Renal pelvis (tissue), 4 donors: ENCODE results near the gene TIGD3. TPM values are rescaled to one million over a fixed set of nuclear protein-coding genes. Genes with fewer than 3 reads are reported as not detected.

Source experiments
- DNase-seq: peaks from one replicate; pipeline ENCODE4 v3.0.0-alpha.2; 2013
- polyA plus RNA-seq, 3 donors: library from polyadenylated mRNA; unstranded; fragments of 120-200 nt; gene quantifications; one replicate each; pipeline ENCODE4 v1.2.1, GENCODE V29; 2013; ENCODE audit not compliant: insufficient read length in 3 of 3

The TIGD3 gene
- polyA plus RNA-seq, 3 donors: 0.55 to 0.78 (median 0.61) TPM

- DNase-seq: no peak
These were observed 50.2 kb downstream of the TIGD3 start for GRCh38 chr11:65404638-65405339.

Other genes with a start within 250 kb of the TIGD3 start
- gene TM7SF2, start 242.9 kb upstream of the TIGD3 start, polyA plus RNA-seq: 100 to 1,000 TPM in 1 of 3 donors, 10 to 100 TPM in 2; 88.7 to 100 (median 97.5) TPM
- 10 to 100 TPM in 1 of 3 donors, 1 to 10 TPM in 2; 7.8 to 12.4 (median 9.9) TPM for gene ZNHIT2, start 237.1 kb upstream of the TIGD3 start, polyA plus RNA-seq
- 100 to 1,000 TPM; 706 to 910 (median 772) TPM for gene FAU, start 232.6 kb upstream of the TIGD3 start, polyA plus RNA-seq
- gene MRPL49, start 232.4 kb upstream of the TIGD3 start, polyA plus RNA-seq: 10 to 100 TPM; 58.8 to 63.2 (median 63.2) TPM
- 10 to 100 TPM; 48.6 to 51.8 (median 49.6) TPM for gene SYVN1, start 220.2 kb upstream of the TIGD3 start, polyA plus RNA-seq
- gene SPDYC, start 184.5 kb upstream of the TIGD3 start, polyA plus RNA-seq: under 1 TPM in 1 of 3 donors, not detected in 2; 0.17 TPM
- gene CAPN1, start 172.8 kb upstream of the TIGD3 start, polyA plus RNA-seq: 100 to 1,000 TPM; 109 to 112 (median 109) TPM
- 10 to 100 TPM; 27.6 to 35.0 (median 30.3) TPM for gene POLA2, start 92.8 kb upstream of the TIGD3 start, polyA plus RNA-seq
- gene CDC42EP2, start 39.9 kb upstream of the TIGD3 start, polyA plus RNA-seq: 10 to 100 TPM; 10.2 to 18.6 (median 12.9) TPM
- 100 to 1,000 TPM in 1 of 3 donors, 10 to 100 TPM in 2; 96.7 to 102 (median 98.0) TPM for gene DPF2, start 20.9 kb upstream of the TIGD3 start, polyA plus RNA-seq
- 1 to 10 TPM; 5.6 to 8.7 (median 8.1) TPM for gene SLC25A45, start 27.9 kb downstream of the TIGD3 start, polyA plus RNA-seq
- gene FRMD8, start 31.9 kb downstream of the TIGD3 start, polyA plus RNA-seq: 10 to 100 TPM; 20.4 to 26.7 (median 21.0) TPM
- 100 to 1,000 TPM; 120 to 327 (median 277) TPM for gene NEAT1, start 68.0 kb downstream of the TIGD3 start, polyA plus RNA-seq
- gene MALAT1, start 144.3 kb downstream of the TIGD3 start, polyA plus RNA-seq: 1,000 to 10,000 TPM in 2 of 3 donors, 100 to 1,000 TPM in 1; 788 to 1,101 (median 1,002) TPM
- gene SCYL1, start 170.3 kb downstream of the TIGD3 start, polyA plus RNA-seq: 10 to 100 TPM; 77.3 to 92.5 (median 81.5) TPM
- gene LTBP3, start 203.6 kb downstream of the TIGD3 start, polyA plus RNA-seq: 100 to 1,000 TPM; 132 to 148 (median 146) TPM
- 10 to 100 TPM; 55.5 to 72.1 (median 62.8) TPM for gene ZNRD2, start 215.7 kb downstream of the TIGD3 start, polyA plus RNA-seq
- gene FAM89B, start 217.8 kb downstream of the TIGD3 start, polyA plus RNA-seq: 10 to 100 TPM; 21.2 to 35.4 (median 25.4) TPM
- gene EHBP1L1, start 221.3 kb downstream of the TIGD3 start, polyA plus RNA-seq: 10 to 100 TPM; 12.5 to 18.8 (median 18.2) TPM
- gene KCNK7, start 241.0 kb downstream of the TIGD3 start, polyA plus RNA-seq: under 1 TPM; 0.21 to 0.27 (median 0.27) TPM